GM19397 (cell line): ENCODE data around the gene ANTXR1.

Source experiments
- ATAC-seq: cut with Tn5 transposase; IDR thresholded peaks from one replicate; pipeline ENCODE4 v1.9.1; 2021; ENCODE audit warnings: mild to moderate bottlenecking, moderate library complexity; ENCODE audit not compliant: unreplicated experiment

ANTXR1 gene

GRCh38 chr2:69177063-69177771 lies 164.2 kb downstream of the ANTXR1 start:
- ATAC-seq = no peak

GRCh38 chr2:69177785-69178636 lies 165.0 kb downstream of the ANTXR1 start:
- no peak for ATAC-seq

GRCh38 chr2:69178756-69179155 lies 165.8 kb downstream of the ANTXR1 start:
- ATAC-seq = no peak

- no peak for ATAC-seq
These were observed 167.2 kb downstream of the ANTXR1 start for GRCh38 chr2:69180227-69180626.

GRCh38 chr2:69180974-69181373 lies 168.0 kb downstream of the ANTXR1 start:
- no peak for ATAC-seq

GRCh38 chr2:69181806-69182427 lies 168.9 kb downstream of the ANTXR1 start:
- ATAC-seq = no peak

- no peak for ATAC-seq
These were observed 170.7 kb downstream of the ANTXR1 start for GRCh38 chr2:69183659-69184058.

- no peak for ATAC-seq
These were observed 171.2 kb downstream of the ANTXR1 start for GRCh38 chr2:69184224-69184623.

GRCh38 chr2:69185807-69186206 lies 172.8 kb downstream of the ANTXR1 start:
- no peak for ATAC-seq

- no peak for ATAC-seq
These were observed 173.6 kb downstream of the ANTXR1 start for GRCh38 chr2:69186614-69187013.

GRCh38 chr2:69188182-69188900 lies 175.4 kb downstream of the ANTXR1 start:
- no peak for ATAC-seq

- ATAC-seq = no peak
These were observed 177.9 kb downstream of the ANTXR1 start for GRCh38 chr2:69190743-69191404.

GRCh38 chr2:69191634-69192033 lies 178.7 kb downstream of the ANTXR1 start:
- ATAC-seq = no peak

- no peak for ATAC-seq
These were observed 179.4 kb downstream of the ANTXR1 start for GRCh38 chr2:69192176-69192945.

GRCh38 chr2:69195706-69196105 lies 182.7 kb downstream of the ANTXR1 start:
- ATAC-seq = no peak

GRCh38 chr2:69196327-69197117 lies 183.5 kb downstream of the ANTXR1 start:
- ATAC-seq = no peak

GRCh38 chr2:69200107-69200520 lies 187.1 kb downstream of the ANTXR1 start:
- ATAC-seq = no peak

- ATAC-seq = no peak
These were observed 188.3 kb downstream of the ANTXR1 start for GRCh38 chr2:69201259-69201658.

- no peak for ATAC-seq
These were observed 189.3 kb downstream of the ANTXR1 start for GRCh38 chr2:69202327-69202726.
